Measurements from ENCODE around the gene KDR. TPM values are rescaled to one million over a fixed set of nuclear protein-coding genes. Genes with fewer than 3 reads are reported as not detected.

The KDR gene
- total RNA-seq (2021; ENCODE audit: unreplicated experiment) (0.52 TPM), Bru-seq, nascent RNA (percentile 19 among the genes with signal in this experiment), BruChase-seq, experiment 1, labeled RNA remaining after a 6-hour chase (percentile 29 among the genes with signal in this experiment), BruChase-seq, experiment 2, labeled RNA remaining after a 2-hour chase (percentile 25 among the genes with signal in this experiment)
- 0.10 and 0.15 TPM in 2 replicates for polyA plus RNA-seq (2012)
- long read RNA-seq, result 0 reads

GRCh38 chr4:55125087-55125721, at the start of gene KDR:
Gene KDR, minus strand, starts transcription at chr4:55125595. Its CDS starts 302 bp downstream, at chr4:55125293.
- TF ChIP-seq ZFX (IDR thresholded peaks at IDR 0.05) (no peak), SRF (IDR thresholded peaks at IDR 0.05; ENCODE audit: low read depth) (no peak), SIN3A (IDR thresholded peaks at IDR 0.05; ENCODE audit: low read depth) (no peak), ELF1 (IDR thresholded peaks at IDR 0.05; ENCODE audit: borderline replicate concordance, low read depth) (no peak), YY1 (IDR thresholded peaks at IDR 0.05; ENCODE audit: extremely low read depth, insufficient replicate concordance, low read depth, low read length) (no peak), CTCF (IDR thresholded peaks at IDR 0.05 in 2 of 3, conservative IDR thresholded peaks at IDR 0.05 in 1 of 3; ENCODE audit: borderline replicate concordance in 1 of 3, insufficient read depth in 1 of 3, low read depth in 2 of 3, low read length in 2 of 3) (no peak), EGR1 (IDR thresholded peaks at IDR 0.05; ENCODE audit: low read depth) (no peak), POLR2AphosphoS5 (IDR thresholded peaks at IDR 0.05; ENCODE audit: low read depth, low read length) (no peak), SP1 (IDR thresholded peaks at IDR 0.05; ENCODE audit: low read depth) (no peak), ZNF274 (IDR thresholded peaks at IDR 0.05; ENCODE audit: low read depth, low read length) (no peak), REST (IDR thresholded peaks at IDR 0.05; ENCODE audit: low read depth) (no peak), ATF3 (IDR thresholded peaks at IDR 0.05) (no peak), JUND (IDR thresholded peaks at IDR 0.05) (no peak)
- BruUV-seq (replicated peaks), result no TSS peak
- DNase-seq (ENCODE audit: low read depth, low spot score) (no peak), ATAC-seq (no peak)
- no peaks in the 10 kb centered on the region for H4K20me1 ChIP-seq (ENCODE audit: insufficient read depth)
- ChIA-PET POLR2A (no interaction called here), CTCF (no interaction called here), RAD21 (ENCODE audit: low non-redundant PET in 1 of 2, low total read pairs in 2 of 2, uncharacterized antibody in 2 of 2, unreplicated experiment in 2 of 2) (no interaction called here)
- H3K27ac ChIP-seq (ENCODE audit: low read depth, low read length), result no peak within 1 kb of the TSS
- H3K9me2 ChIP-seq (ENCODE audit: insufficient read depth), result no peaks in the 10 kb centered on the region
- H3K4me2 ChIP-seq (ENCODE audit: low read length), result no peak within 1 kb of the TSS
- H3K4me3 ChIP-seq (replicated peaks in 1 of 2; ENCODE audit: low read depth in 1 of 2, low read length in 2 of 2), result no peak within 1 kb of the TSS
- no peaks in the 10 kb centered on the region for H3K27me3 ChIP-seq (ENCODE audit: insufficient read depth, low read length)
- H3K79me2 ChIP-seq (ENCODE audit: insufficient read depth, low read length), result no peaks in the 10 kb centered on the region
- H2AFZ ChIP-seq (ENCODE audit: low read depth, low read length, poor library complexity, severe bottlenecking), result no peak within 1 kb of the TSS
- no peaks in the 10 kb centered on the region for H3K4me1 ChIP-seq (ENCODE audit: control insufficient read depth in 1 of 2, insufficient read depth in 2 of 2, low read length in 2 of 2)
- intact Hi-C loops (cut with micrococcal nuclease), result no loop called here
- no peaks in the 10 kb centered on the region for H3K9me3 ChIP-seq (ENCODE audit: control insufficient read depth in 1 of 2, insufficient read depth in 1 of 2, low read depth in 1 of 2, low read length in 2 of 2)
- H3K36me3 ChIP-seq (ENCODE audit: control insufficient read depth in 1 of 2, insufficient read depth in 2 of 2, low read length in 2 of 2), result no peaks in the 10 kb centered on the region
- H3K9ac ChIP-seq (ENCODE audit: low read length), result no peak within 1 kb of the TSS

All from HCT116 (cell line).